NT2/D1 (cell line): ENCODE measurements around the gene GFOD1.

Source experiments
- DNase-seq: peaks from one replicate; pipeline ENCODE4 v3.0.0-alpha.2; 2011; ENCODE audit warnings: low read depth, low spot score
- H3K27me3 ChIP-seq: 2 replicates; pipeline ENCODE4 v1.6.0; 2011; ENCODE audit warnings: mild to moderate bottlenecking; ENCODE audit not compliant: insufficient read length, insufficient read depth
- H3K36me3 ChIP-seq: 2 replicates; pipeline ENCODE4 v1.6.1; 2011; ENCODE audit warnings: mild to moderate bottlenecking, low read length, mixed read lengths; ENCODE audit not compliant: insufficient read depth, insufficient read length
- H3K4me1 ChIP-seq: 2 replicates; pipeline ENCODE4 v1.5.1; 2011; ENCODE audit not compliant: insufficient read depth, insufficient read length
- H3K4me3 ChIP-seq: 2 replicates; pipeline ENCODE4 v1.5.1; 2011; ENCODE audit warnings: low read depth; ENCODE audit not compliant: insufficient read length
- H3K9ac ChIP-seq: 2 replicates; pipeline ENCODE4 v1.6.0; 2011; ENCODE audit warnings: low read depth; ENCODE audit not compliant: insufficient read length
- H3K9me3 ChIP-seq: 2 replicates; pipeline ENCODE4 v1.5.1; 2011; ENCODE audit warnings: mild to moderate bottlenecking, low read length; ENCODE audit not compliant: insufficient read depth
- SUZ12 ChIP-seq: IDR thresholded peaks from 2 replicates; pipeline ENCODE4 v1.6.1; 2011; ENCODE audit not compliant: insufficient read length, insufficient read depth; ENCODE audit errors: extremely low read depth
- YY1 ChIP-seq: IDR thresholded peaks from 2 replicates; pipeline ENCODE4 v1.6.1; 2011; ENCODE audit not compliant: insufficient read length, insufficient read depth
- ZNF274 ChIP-seq: IDR thresholded peaks from 2 replicates; pipeline ENCODE4 v1.6.1; 2011; ENCODE audit warnings: mild to moderate bottlenecking, low read depth, low read length

The GFOD1 gene

GRCh38 chr6:13364842-13365241, 122.6 kb downstream of the GFOD1 start:
- no peaks in the 10 kb centered on the region for H3K27me3 ChIP-seq
- no peak for TF ChIP-seq ZNF274
- TF ChIP-seq YY1, result no peak
- TF ChIP-seq SUZ12, result no peak
- H3K9me3 ChIP-seq, result no peaks in the 10 kb centered on the region
- no peak overlapping the region for H3K9ac ChIP-seq
- no peak overlapping the region for H3K4me3 ChIP-seq
- H3K36me3 ChIP-seq, result peaks cover 12% of the 10 kb centered on the region
- no peaks in the 10 kb centered on the region for H3K4me1 ChIP-seq
- no peak for DNase-seq

DNA sequence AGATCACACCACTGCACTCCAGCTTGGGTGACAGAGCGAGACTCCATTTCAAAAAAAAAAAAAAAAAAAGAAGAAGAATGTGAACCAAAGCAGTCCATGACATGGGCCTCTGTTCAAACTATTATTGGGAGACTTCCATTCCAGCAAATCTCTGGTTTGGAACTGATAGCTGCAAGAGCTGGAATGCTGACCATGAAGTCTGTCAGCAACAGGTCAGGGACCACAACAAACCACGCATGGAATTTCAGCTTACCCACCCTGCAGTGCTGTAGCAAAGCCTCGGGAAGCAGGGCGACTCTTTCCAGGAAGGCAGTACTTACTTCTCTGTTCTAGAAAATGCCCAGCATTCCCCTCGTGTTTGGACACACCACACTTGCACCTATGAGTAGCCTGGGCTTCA, 125.0 kb downstream of the GFOD1 start:
- no peaks in the 10 kb centered on the region for H3K9me3 ChIP-seq
- H3K4me3 ChIP-seq, result no peak overlapping the region
- peaks cover 12% of the 10 kb centered on the region for H3K36me3 ChIP-seq
- DNase-seq, result no peak
- no peak overlapping the region for H3K9ac ChIP-seq
- peaks cover 7% of the 10 kb centered on the region for H3K4me1 ChIP-seq
- TF ChIP-seq SUZ12, result no peak
- no peaks in the 10 kb centered on the region for H3K27me3 ChIP-seq

- Histone ChIP-seq H3K36me3 (peaks cover 12% of the 10 kb centered on the region), H3K4me3 (no peak overlapping the region), H3K27me3 (no peaks in the 10 kb centered on the region), H3K9me3 (no peaks in the 10 kb centered on the region), H3K4me1 (peaks cover 9% of the 10 kb centered on the region), H3K9ac (no peak overlapping the region)
- DNase-seq, result no peak
- TF ChIP-seq SUZ12 (no peak), YY1 (no peak)
These were observed 126.5 kb downstream of the GFOD1 start for GRCh38 chr6:13360671-13361540.

DNA sequence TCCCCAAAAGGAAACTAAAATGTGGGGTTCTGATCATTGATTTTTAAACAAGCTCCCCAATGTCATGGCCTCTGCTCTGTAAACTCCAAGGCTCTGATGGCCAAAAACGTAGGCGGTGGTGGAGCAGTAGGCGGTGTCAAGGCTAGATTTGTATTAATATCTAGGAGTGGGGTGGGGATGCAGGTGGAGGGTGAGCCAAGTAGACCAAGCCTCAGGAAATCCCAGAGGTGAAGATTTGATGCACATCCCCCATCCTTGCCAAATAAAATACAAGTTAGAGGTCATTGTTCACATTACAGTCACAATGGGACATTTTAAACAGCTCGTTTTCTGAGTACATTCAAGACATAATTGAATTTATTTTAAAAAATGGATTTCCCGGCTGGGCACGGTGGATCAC, 128.1 kb downstream of the GFOD1 start:
- no peak for TF ChIP-seq ZNF274
- TF ChIP-seq YY1, result no peak
- no peak for TF ChIP-seq SUZ12

DNA sequence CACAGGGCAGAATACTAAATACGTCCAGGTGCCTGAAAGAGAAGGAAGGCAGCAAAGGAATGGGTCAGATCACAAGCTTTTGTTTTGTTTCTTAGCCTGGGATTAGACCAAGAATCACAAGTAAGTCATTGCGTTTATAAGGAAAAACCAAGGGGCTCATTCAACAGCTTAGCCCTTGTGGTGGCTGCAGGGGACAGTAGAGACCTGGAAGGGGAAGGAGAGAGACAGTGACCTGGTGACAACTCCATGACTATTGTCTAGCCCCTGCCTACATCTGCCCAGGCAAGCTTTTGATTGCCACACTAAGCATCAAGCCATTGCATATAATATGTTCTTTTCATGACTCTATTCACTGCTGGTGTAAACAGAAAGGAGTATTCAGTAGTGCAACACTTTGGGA, 128.9 kb downstream of the GFOD1 start:
- TF ChIP-seq YY1 (no peak), ZNF274 (no peak), SUZ12 (no peak)
- Histone ChIP-seq H3K36me3 (no peaks in the 10 kb centered on the region), H3K4me1 (peaks cover 12% of the 10 kb centered on the region), H3K9me3 (no peaks in the 10 kb centered on the region), H3K27me3 (no peaks in the 10 kb centered on the region), H3K9ac (no peak overlapping the region), H3K4me3 (no peak overlapping the region)
- DNase-seq, result no peak

More for the DNA sequence above, 128.1 kb downstream of the GFOD1 start:
- no peak for DNase-seq
- Histone ChIP-seq H3K36me3 (peaks cover 1% of the 10 kb centered on the region), H3K9ac (no peak overlapping the region), H3K4me1 (peaks cover 9% of the 10 kb centered on the region), H3K27me3 (no peaks in the 10 kb centered on the region), H3K4me3 (no peak overlapping the region), H3K9me3 (no peaks in the 10 kb centered on the region)

GRCh38 chr6:13357551-13358075, 129.8 kb downstream of the GFOD1 start:
- Histone ChIP-seq H3K9me3 (no peaks in the 10 kb centered on the region), H3K9ac (no peak overlapping the region), H3K4me3 (no peak overlapping the region), H3K27me3 (no peaks in the 10 kb centered on the region), H3K4me1 (peaks cover 12% of the 10 kb centered on the region), H3K36me3 (no peaks in the 10 kb centered on the region)
- TF ChIP-seq YY1, result no peak
- TF ChIP-seq ZNF274, result no peak
- no peak for TF ChIP-seq SUZ12
- no peak for DNase-seq

- Histone ChIP-seq H3K4me1 (peaks cover 12% of the 10 kb centered on the region), H3K9me3 (no peaks in the 10 kb centered on the region), H3K4me3 (no peak overlapping the region), H3K9ac (no peak overlapping the region), H3K27me3 (no peaks in the 10 kb centered on the region), H3K36me3 (no peaks in the 10 kb centered on the region)
- TF ChIP-seq YY1, result no peak
- no peak for TF ChIP-seq ZNF274
- DNase-seq, result no peak
These were observed 131.2 kb downstream of the GFOD1 start for GRCh38 chr6:13355999-13356785.
